ENCODE measurements around the gene MPHOSPH9. TPM values are rescaled to one million over a fixed set of nuclear protein-coding genes. Genes with fewer than 3 reads are reported as not detected.

MPHOSPH9 gene
- total RNA-seq (10 to 100 TPM; 49.8 to 51.0 TPM), polyA plus RNA-seq (10 to 100 TPM in 1 of 2 donors, 1 to 10 TPM in 1; 4.9 to 15.6 TPM)

DNA sequence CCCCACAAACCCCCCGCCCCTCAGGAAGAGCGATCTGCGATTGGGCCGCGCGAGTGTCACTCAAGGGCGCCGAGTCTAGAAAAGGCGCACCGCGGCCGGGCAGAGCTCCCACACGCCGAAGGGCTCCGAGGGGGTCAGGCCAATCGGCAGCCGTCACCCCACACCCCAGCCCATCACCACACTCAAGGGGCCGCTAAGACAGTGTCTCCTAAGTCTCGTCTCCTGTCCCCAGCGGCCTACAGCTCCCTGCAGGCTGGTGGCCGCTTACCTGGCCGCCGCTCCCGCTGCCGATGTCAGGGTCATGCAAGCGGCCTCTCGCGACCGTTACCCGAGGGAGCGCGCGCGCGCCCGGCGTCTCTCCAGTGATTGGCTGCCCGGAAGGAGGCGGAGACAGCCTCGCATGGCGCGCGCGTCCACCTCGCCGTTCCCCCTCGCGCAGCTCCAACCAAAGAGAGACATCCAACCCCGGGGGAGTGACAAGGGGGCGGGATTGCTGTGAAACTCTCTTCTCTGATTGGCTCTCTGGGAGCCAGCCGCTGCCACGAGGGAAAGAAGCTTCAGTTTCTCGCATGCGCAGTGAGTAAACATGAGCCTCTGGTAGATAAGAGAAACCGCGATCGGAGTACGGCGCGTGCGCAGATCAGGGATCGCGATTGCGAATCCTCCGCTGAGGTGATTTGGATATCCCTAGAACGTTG lies at the start of gene MPHOSPH9, which contains the start of gene MTRFR:
TSS of gene MPHOSPH9 (minus strand) at position 335 of the 698 bp plus-strand sequence. CDS start 2,777 bp downstream, outside the sequence.
TSS of gene MTRFR (plus strand) at position 630 of the 698 bp plus-strand sequence. CDS start 20,239 bp downstream, outside the sequence.
- Histone ChIP-seq H3K9ac (ENCODE audit: low read depth in 1 of 2, low read length in 2 of 2) (peak within 1 kb of the TSS; percentile 76 to 90), H3K36me3 (ENCODE audit: control insufficient read depth in 4 of 4, insufficient read depth in 3 of 4, low read depth in 1 of 4, low read length in 3 of 4) (no peaks in the 10 kb centered on the region), H3K9me3 (ENCODE audit: control insufficient read depth in 4 of 4, low read length in 3 of 4) (no peaks in the 10 kb centered on the region), H3K4me3 (ENCODE audit: low read depth in 1 of 3, low read length in 3 of 3) (peak within 1 kb of the TSS; percentile 80 to 93 (median 91)), H3K27ac (ENCODE audit: low read depth in 1 of 2, low read length in 2 of 2) (peak within 1 kb of the TSS; percentile 81 to 97), H3K4me1 (ENCODE audit: control insufficient read depth in 4 of 4, insufficient read depth in 4 of 4, low read length in 3 of 4) (peaks cover 9 to 42% (median 32%) of the 10 kb centered on the region in 4 donors), H3K27me3 (ENCODE audit: control insufficient read depth in 4 of 4, insufficient read depth in 4 of 4, low read length in 3 of 4) (no peaks in the 10 kb centered on the region)
- peak; percentile 96 for DNase-seq (ENCODE audit: low spot score)
- WGBS: under 1% methylated on average over 66 of the region's 66 CpGs
- TF ChIP-seq JUND (IDR thresholded peaks at IDR 0.05): no peak
- TF ChIP-seq TAF1 (conservative IDR thresholded peaks at IDR 0.05): peak; percentile 86
- peak; percentile 84 for TF ChIP-seq FOXA2 (IDR thresholded peaks at IDR 0.05)
- TF ChIP-seq ZBTB33 (IDR thresholded peaks at IDR 0.05): peak; percentile 93
- TF ChIP-seq MAX (IDR thresholded peaks at IDR 0.05): peak; percentile 87
- TF ChIP-seq NR2F2 (IDR thresholded peaks at IDR 0.05): peak; percentile 51
- TF ChIP-seq REST (IDR thresholded peaks at IDR 0.05): peak; percentile 91
- TF ChIP-seq HNF4G (IDR thresholded peaks at IDR 0.05): no peak
- no peak for TF ChIP-seq HNF4A (conservative IDR thresholded peaks at IDR 0.05)
- TF ChIP-seq YY1 (IDR thresholded peaks at IDR 0.05): peak; percentile 82
- TF ChIP-seq SP1 (IDR thresholded peaks at IDR 0.05): peak; percentile 91
- TF ChIP-seq, protein P1, sequence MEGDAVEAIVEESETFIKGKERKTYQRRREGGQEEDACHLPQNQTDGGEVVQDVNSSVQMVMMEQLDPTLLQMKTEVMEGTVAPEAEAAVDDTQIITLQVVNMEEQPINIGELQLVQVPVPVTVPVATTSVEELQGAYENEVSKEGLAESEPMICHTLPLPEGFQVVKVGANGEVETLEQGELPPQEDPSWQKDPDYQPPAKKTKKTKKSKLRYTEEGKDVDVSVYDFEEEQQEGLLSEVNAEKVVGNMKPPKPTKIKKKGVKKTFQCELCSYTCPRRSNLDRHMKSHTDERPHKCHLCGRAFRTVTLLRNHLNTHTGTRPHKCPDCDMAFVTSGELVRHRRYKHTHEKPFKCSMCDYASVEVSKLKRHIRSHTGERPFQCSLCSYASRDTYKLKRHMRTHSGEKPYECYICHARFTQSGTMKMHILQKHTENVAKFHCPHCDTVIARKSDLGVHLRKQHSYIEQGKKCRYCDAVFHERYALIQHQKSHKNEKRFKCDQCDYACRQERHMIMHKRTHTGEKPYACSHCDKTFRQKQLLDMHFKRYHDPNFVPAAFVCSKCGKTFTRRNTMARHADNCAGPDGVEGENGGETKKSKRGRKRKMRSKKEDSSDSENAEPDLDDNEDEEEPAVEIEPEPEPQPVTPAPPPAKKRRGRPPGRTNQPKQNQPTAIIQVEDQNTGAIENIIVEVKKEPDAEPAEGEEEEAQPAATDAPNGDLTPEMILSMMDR (IDR thresholded peaks at IDR 0.05; ENCODE audit: low read depth, low read length, missing input control): no peak
- peak in 1 of 2 donors; percentile 36 for TF ChIP-seq RXRA (IDR thresholded peaks at IDR 0.05)
- no peak for TF ChIP-seq ATF3 (IDR thresholded peaks at IDR 0.05)
- peak in 1 of 2 donors; percentile 19 for TF ChIP-seq RAD21 (IDR thresholded peaks at IDR 0.05)
- peak in 1 of 2 donors; percentile 58 for TF ChIP-seq GABPA (IDR thresholded peaks at IDR 0.05 in 1 of 2, conservative IDR thresholded peaks at IDR 0.05 in 1 of 2)
- no peak for TF ChIP-seq EGR1 (IDR thresholded peaks at IDR 0.05; ENCODE audit: low read depth in 2 of 2)
- TF ChIP-seq FOXA1 (IDR thresholded peaks at IDR 0.05): peak; percentile 48

Measured in liver (tissue), 9 donors.